ENCODE data around the gene HOOK1.
"Not testable (repeated sequence)": the region's sequence is repeated elsewhere in the genome, so short reads cannot be mapped to it uniquely, and the experiment has no call there.

Gene HOOK1

GRCh38 chr1:59845091-59845490 is 30.3 kb downstream of the HOOK1 start:
- Histone ChIP-seq H3K27me3 (ENCODE audit: low read depth) (peaks cover 5% of the 10 kb centered on the region; the same call in 1 of the 2 replicates), H3K36me3 (replicated peaks) (no peaks in the 10 kb centered on the region), H3K9me3 (no peaks in the 10 kb centered on the region), H3K4me3 (no peak overlapping the region), H3K4me1 (0 out of 2 replicates have a peak, but pooled peaks cover 2% of the 10 kb centered on the region)
- peak; percentile 40 to 73 for DNase-seq (ENCODE audit: low spot score in 2 of 2)
- in situ Hi-C loops (cut with MboI; ENCODE audit: low sequenced_read_pairs): no loop called here

DNA sequence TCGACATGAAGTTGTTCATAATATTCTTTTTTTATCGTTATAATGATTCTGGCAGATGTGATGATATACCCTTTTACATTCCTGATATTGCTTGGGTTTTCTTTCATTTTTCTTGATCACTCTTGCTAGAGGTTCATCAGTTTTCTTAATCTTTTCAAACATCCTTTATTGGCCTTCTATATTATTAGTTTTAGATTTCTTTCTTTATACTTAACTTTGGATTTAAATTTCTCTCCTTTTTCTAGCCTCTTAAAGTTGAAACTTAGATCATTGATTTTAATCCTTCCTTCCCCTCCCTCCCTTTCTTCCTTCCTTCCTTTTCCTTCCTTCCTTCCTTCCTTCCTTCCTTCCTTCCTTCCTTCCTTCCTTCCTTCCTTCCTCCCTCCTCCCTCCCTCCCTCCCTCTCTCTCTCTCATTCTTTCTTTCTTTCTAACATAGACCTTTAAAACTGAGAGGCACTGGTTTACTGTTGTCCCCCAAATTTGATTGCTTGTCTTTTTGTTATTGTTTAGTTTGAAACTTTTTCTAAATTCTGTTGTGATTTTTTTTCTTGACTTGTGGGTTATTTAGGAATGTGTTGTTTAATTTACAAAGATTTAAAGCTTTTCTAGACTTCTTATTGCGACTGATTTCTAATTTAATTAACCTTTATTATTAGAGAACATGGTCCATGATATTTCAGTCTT is 31.6 kb downstream of the HOOK1 start:
- no peak for DNase-seq (ENCODE audit: low spot score in 2 of 2)
- H3K27me3 ChIP-seq (ENCODE audit: low read depth): 0 out of 2 replicates have a peak, but pooled peaks cover 3% of the 10 kb centered on the region
- in situ Hi-C loops (cut with MboI; ENCODE audit: low sequenced_read_pairs): no loop called here
- H3K4me1 ChIP-seq: 0 out of 2 replicates have a peak, but pooled peaks cover 2% of the 10 kb centered on the region
- H3K4me3 ChIP-seq: no peak overlapping the region
- H3K9me3 ChIP-seq: no peaks in the 10 kb centered on the region
- no peaks in the 10 kb centered on the region for H3K36me3 ChIP-seq (replicated peaks)

GRCh38 chr1:59846895-59847282 is 32.1 kb downstream of the HOOK1 start:
- Histone ChIP-seq H3K4me3 (no peak overlapping the region), H3K9me3 (no peaks in the 10 kb centered on the region), H3K27me3 (ENCODE audit: low read depth) (0 out of 2 replicates have a peak, but pooled peaks cover 3% of the 10 kb centered on the region), H3K4me1 (0 out of 2 replicates have a peak, but pooled peaks cover 2% of the 10 kb centered on the region), H3K36me3 (replicated peaks) (no peaks in the 10 kb centered on the region)
- in situ Hi-C loops (cut with MboI; ENCODE audit: low sequenced_read_pairs): no loop called here
- no peak for DNase-seq (ENCODE audit: low spot score in 2 of 2)

GRCh38 chr1:59852117-59852516 is 37.4 kb downstream of the HOOK1 start:
- in situ Hi-C loops (cut with MboI; ENCODE audit: low sequenced_read_pairs): no loop called here
- H3K36me3 ChIP-seq (replicated peaks): no peaks in the 10 kb centered on the region
- no peak for DNase-seq (ENCODE audit: low spot score in 2 of 2)
- no peak overlapping the region for H3K4me3 ChIP-seq
- H3K9me3 ChIP-seq: no peaks in the 10 kb centered on the region
- 0 out of 2 replicates have a peak, but pooled peaks cover 2% of the 10 kb centered on the region for H3K27me3 ChIP-seq (ENCODE audit: low read depth)
- H3K4me1 ChIP-seq: no peaks in the 10 kb centered on the region

DNA sequence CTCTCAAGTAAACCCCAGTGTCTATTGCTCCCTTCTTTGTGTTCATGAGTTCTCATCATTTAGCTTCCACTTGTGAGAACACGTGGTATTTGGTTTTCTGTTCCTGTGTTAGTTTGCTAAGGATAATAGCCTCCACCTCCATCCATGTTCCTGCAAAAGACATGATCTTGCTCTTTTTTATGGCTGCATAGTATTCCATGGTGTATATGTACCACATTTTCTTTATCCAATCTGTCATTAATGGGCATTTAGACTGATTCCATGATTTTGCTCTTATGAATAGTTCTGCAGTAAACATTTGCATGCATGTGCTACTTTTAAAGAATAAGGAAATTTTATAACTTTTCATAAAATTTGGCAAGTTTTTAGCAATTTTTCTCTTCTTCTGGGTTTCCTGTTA is 40.5 kb downstream of the HOOK1 start:
- H3K36me3 ChIP-seq (replicated peaks); DNase-seq (ENCODE audit: low spot score in 2 of 2); H3K4me1 ChIP-seq; H3K4me3 ChIP-seq; in situ Hi-C loops (cut with MboI; ENCODE audit: low sequenced_read_pairs); H3K9me3 ChIP-seq; H3K27me3 ChIP-seq (ENCODE audit: low read depth): not testable (repeated sequence)

DNA sequence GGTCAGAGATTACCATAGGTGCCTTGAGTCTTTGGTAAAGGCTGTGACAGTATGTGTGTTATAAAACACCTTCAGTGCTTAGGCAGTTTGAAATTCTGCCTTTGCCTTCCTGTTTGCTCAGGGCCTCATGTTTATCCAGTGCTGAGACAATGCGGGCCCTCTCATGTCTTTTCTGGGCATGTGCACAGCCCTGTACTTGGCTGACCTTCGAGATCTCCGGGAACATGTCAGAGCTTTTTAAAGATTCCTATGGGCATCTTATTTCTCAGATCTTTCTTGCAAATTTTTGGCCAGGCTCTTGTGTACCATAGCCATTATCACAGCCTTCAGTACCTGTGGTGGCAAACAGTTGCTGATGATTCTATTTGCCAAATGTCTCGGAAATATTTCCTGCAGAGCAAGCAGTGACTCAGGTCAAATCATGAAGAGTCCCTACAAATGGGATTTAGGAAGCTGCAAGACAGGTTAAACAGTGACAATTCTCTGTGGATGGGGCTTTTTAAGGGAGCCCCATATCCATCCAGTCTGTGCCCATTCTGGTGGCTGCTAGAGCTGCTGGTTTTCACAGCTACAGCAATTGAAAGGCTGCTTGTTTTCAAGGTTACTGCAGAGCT is 42.1 kb downstream of the HOOK1 start:
- in situ Hi-C loops (cut with MboI; ENCODE audit: low sequenced_read_pairs): no loop called here
- Histone ChIP-seq H3K36me3 (replicated peaks) (no peaks in the 10 kb centered on the region), H3K4me1 (no peaks in the 10 kb centered on the region), H3K27me3 (ENCODE audit: low read depth) (no peaks in the 10 kb centered on the region), H3K4me3 (no peak overlapping the region), H3K9me3 (no peaks in the 10 kb centered on the region)
- DNase-seq (ENCODE audit: low spot score in 2 of 2): no peak

DNA sequence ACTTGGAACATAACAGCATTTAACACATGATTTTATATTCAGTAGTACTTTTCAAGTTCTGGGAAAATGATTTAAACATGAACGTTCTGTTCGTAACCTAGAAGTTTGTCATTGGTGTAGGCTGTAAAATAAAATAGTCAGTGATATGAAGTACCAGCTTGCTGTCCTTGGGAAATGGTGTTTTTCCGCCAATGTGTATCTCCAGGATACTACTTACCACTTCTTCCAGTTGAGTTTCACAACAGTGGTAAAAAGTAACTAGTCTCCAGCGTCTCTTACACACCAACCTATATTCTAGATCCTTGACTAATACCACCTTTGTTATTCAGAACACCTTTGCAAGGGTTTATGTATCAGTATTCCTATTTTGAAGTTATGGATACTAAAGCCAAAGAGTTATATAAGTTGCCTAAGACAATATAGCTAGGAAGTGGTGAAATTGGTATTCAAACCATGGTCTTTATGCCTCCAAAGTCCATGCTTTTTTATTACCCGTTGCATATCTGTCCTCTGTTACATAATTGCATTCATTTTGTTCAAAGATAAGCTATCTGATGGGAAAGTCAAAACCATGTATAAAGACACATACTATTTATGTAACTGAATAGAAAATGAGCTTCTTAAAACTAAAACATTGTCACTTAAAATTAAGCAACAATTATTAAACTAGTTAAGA is 43.1 kb downstream of the HOOK1 start:
- no peak overlapping the region for H3K4me3 ChIP-seq
- in situ Hi-C loops (cut with MboI; ENCODE audit: low sequenced_read_pairs): no loop called here
- H3K36me3 ChIP-seq (replicated peaks): no peaks in the 10 kb centered on the region
- H3K9me3 ChIP-seq: no peaks in the 10 kb centered on the region
- H3K4me1 ChIP-seq: no peaks in the 10 kb centered on the region
- no peaks in the 10 kb centered on the region for H3K27me3 ChIP-seq (ENCODE audit: low read depth)
- no peak for DNase-seq (ENCODE audit: low spot score in 2 of 2)

DNA sequence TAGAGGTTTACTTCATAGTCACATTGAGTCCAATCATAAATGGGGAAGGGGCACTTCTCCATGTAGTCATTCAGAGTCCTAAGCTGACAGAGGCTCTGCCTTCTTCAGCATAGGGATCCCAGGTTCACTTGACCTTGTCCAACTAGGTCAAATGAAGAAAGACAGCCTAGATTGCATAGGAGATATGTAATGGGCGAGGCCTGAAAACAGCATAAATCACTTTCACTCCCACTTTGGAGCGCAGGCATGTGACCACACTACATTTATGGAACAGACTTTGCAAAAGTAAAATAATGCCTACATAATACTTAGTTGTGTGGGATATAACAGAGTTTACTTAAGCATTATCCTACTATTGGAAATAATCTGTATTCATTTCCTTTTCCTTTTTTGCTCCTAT is 51.7 kb downstream of the HOOK1 start:
- in situ Hi-C loops (cut with MboI; ENCODE audit: low sequenced_read_pairs): no loop called here
- Histone ChIP-seq H3K27me3 (ENCODE audit: low read depth) (no peaks in the 10 kb centered on the region), H3K9me3 (no peaks in the 10 kb centered on the region), H3K4me1 (no peaks in the 10 kb centered on the region), H3K4me3 (no peak overlapping the region), H3K36me3 (replicated peaks) (no peaks in the 10 kb centered on the region)
- DNase-seq (ENCODE audit: low spot score in 2 of 2): no peak

DNA sequence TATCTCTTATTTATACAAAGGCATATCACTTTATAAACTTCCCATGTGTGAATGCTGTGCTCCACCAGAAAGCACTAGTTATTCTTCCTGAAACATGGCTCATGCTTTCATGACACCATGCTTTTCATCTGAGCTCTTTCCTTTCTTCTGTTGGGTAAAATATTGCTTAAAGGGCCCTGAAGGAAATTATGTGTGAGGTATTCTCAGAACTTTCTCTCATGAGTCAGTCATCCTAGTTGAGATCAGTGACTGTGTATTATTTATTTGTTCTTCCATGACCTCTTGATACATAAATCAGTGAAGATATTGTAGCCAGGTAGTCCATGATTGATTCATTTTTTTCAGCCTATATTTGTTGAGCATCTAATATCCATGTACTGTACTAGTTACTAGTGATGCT is 57.0 kb downstream of the HOOK1 start:
- no peaks in the 10 kb centered on the region for H3K4me1 ChIP-seq

DNA sequence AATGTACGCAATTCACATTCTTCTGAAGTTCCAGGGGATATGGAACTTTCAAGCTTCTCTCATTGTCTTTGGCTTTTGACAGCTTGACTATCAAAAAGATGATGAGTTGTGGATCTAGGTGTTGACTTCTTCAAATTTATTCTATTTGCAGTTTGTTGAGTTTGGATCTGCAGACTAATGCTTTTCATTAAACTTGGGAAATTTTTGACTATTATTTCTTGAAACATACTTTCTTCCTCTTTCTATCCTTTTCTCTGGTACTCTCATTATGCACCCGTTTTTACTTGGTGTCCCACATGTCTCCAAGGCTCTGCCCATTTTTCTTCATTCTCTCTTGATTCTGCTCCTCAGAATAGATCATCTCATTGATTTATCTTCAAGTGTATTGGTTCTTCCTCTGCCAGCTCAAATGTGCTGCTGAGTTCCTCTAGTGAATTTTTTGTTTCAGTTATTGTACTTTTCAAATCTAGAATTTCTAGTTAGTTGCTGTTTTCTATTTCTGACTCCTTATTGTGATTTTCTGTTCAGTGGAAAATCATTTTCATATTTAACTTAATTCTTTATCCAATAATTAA is 62.4 kb downstream of the HOOK1 start:
- in situ Hi-C loops (cut with MboI; ENCODE audit: low sequenced_read_pairs): no loop called here

More for the DNA sequence above, 57.0 kb downstream of the HOOK1 start:
- Histone ChIP-seq H3K4me3 (no peak overlapping the region), H3K36me3 (replicated peaks) (no peaks in the 10 kb centered on the region), H3K27me3 (ENCODE audit: low read depth) (no peaks in the 10 kb centered on the region), H3K9me3 (no peaks in the 10 kb centered on the region)
- DNase-seq (ENCODE audit: low spot score in 2 of 2): no peak
- in situ Hi-C loops (cut with MboI; ENCODE audit: low sequenced_read_pairs): no loop called here

GRCh38 chr1:59878370-59878769 is 63.6 kb downstream of the HOOK1 start:
- in situ Hi-C loops (cut with MboI; ENCODE audit: low sequenced_read_pairs): no loop called here
- no peak for DNase-seq (ENCODE audit: low spot score in 2 of 2)
- Histone ChIP-seq H3K36me3 (replicated peaks) (no peaks in the 10 kb centered on the region), H3K27me3 (ENCODE audit: low read depth) (peaks cover 7% of the 10 kb centered on the region; the same call in 1 of the 2 replicates), H3K9me3 (no peaks in the 10 kb centered on the region), H3K4me3 (no peak overlapping the region), H3K4me1 (no peaks in the 10 kb centered on the region)

More for the DNA sequence above, 62.4 kb downstream of the HOOK1 start:
- Histone ChIP-seq H3K4me1 (no peaks in the 10 kb centered on the region), H3K9me3 (no peaks in the 10 kb centered on the region), H3K36me3 (replicated peaks) (no peaks in the 10 kb centered on the region), H3K4me3 (no peak overlapping the region), H3K27me3 (ENCODE audit: low read depth) (peaks cover 7% of the 10 kb centered on the region; the same call in 1 of the 2 replicates)
- no peak for DNase-seq (ENCODE audit: low spot score in 2 of 2)

DNA sequence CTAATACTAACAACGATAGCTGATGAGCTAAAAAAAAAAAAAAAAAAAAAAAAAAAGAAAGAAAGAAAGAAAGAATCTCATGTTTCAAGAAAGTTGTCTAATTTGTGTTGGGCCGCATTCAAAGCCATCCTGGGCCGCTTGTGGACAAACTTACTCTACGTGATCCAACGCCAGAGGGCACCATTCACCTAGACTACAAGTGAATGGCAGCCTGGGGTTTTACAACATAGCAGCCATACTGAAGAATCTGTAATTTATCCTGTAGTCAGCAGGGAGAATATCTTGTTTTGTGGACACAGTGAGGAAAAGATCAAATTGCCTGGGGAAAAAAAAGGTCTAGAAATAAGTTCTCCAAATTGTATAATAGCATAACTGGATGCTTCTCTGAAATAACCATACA is 64.8 kb downstream of the HOOK1 start:
- DNase-seq (ENCODE audit: low spot score in 2 of 2): peak; percentile 49 to 82
- Histone ChIP-seq H3K27me3 (ENCODE audit: low read depth) (peaks cover 7% of the 10 kb centered on the region; the same call in 1 of the 2 replicates), H3K4me3 (no peak overlapping the region), H3K4me1 (no peaks in the 10 kb centered on the region), H3K9me3 (no peaks in the 10 kb centered on the region), H3K36me3 (replicated peaks) (no peaks in the 10 kb centered on the region)
- in situ Hi-C loops (cut with MboI; ENCODE audit: low sequenced_read_pairs): no loop called here

- no peaks in the 10 kb centered on the region for H3K9me3 ChIP-seq
- H3K4me3 ChIP-seq: no peak overlapping the region
- DNase-seq (ENCODE audit: low spot score in 2 of 2): no peak
- H3K27me3 ChIP-seq (ENCODE audit: low read depth): peaks cover 7% of the 10 kb centered on the region; the same call in 1 of the 2 replicates
- no peaks in the 10 kb centered on the region for H3K4me1 ChIP-seq
- no peaks in the 10 kb centered on the region for H3K36me3 ChIP-seq (replicated peaks)
- in situ Hi-C loops (cut with MboI; ENCODE audit: low sequenced_read_pairs): loop anchor here (10.0 kb wide), 1 partner anchor 65 kb away; no protein-coding TSS in a partner anchor
These were observed 65.3 kb downstream of the HOOK1 start for GRCh38 chr1:59879996-59880505.

All from HAP-1 (cell line).